ENCODE results near the gene ZNF423. TPM values are rescaled to one million over a fixed set of nuclear protein-coding genes. Genes with fewer than 3 reads are reported as not detected.

ZNF423 gene
- total RNA-seq, 1 donor from 2014 or later, result 19.8 TPM

DNA sequence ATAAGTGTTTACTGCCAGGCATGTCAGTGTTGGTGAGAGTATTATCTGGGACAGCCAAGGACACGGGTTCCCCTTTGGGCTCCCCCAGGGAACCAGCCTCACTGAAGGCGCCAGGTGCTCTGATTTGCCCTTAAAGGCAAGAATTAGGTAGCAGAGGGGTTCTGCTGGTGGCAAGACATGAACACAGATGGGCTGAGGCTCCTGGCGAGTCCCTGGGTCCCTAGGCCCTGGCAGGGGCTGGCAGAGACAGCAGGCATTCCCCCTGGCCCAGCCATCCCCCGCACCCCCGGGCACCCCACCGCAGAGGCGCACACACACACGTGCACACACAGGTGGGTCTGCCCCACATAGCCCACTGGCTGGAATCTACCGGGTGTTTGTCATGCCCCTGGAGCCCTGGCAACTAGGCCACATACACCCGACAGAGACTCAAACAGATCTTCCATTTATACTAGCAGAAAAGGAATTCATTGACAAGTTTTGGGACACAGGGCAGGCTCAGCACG, 329.0 kb downstream of the ZNF423 start:
- no peak overlapping the region for H3K27ac Mint-ChIP-seq
- peaks cover 37% of the 10 kb centered on the region for H3K4me1 Mint-ChIP-seq
- no peak overlapping the region for H3K4me3 Mint-ChIP-seq

DNA sequence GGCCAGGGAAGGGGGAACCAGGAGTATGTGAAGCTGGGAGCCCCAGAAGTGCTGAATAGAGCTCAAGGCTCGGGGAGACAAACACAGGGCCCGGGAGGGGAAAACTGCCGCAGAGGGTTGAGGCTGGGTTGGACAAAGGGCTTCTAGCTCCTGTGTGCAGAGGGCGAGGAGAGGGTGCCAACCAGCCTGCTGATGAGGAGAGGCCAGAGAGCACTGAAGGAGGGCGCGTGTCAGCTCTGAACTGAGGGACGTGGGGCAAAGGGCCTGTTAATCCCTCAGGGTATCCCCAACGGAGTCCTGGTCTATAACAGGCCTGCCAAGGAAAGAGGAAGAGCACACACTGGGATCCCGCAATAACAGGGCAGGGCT, 331.0 kb downstream of the ZNF423 start:
- no peak for DNase-seq (ENCODE audit: low spot score in 2 of 2, unreplicated experiment in 2 of 2)
- Mint-ChIP-seq H3K27me3 (ENCODE audit: low read depth) (peaks cover 36% of the 10 kb centered on the region), H3K4me1 (peaks cover 24% of the 10 kb centered on the region), H3K27ac (no peak overlapping the region), H3K9me3 (no peaks in the 10 kb centered on the region), H3K4me3 (no peak overlapping the region), H3K36me3 (peaks cover 2% of the 10 kb centered on the region)
- TF ChIP-seq, protein P1, sequence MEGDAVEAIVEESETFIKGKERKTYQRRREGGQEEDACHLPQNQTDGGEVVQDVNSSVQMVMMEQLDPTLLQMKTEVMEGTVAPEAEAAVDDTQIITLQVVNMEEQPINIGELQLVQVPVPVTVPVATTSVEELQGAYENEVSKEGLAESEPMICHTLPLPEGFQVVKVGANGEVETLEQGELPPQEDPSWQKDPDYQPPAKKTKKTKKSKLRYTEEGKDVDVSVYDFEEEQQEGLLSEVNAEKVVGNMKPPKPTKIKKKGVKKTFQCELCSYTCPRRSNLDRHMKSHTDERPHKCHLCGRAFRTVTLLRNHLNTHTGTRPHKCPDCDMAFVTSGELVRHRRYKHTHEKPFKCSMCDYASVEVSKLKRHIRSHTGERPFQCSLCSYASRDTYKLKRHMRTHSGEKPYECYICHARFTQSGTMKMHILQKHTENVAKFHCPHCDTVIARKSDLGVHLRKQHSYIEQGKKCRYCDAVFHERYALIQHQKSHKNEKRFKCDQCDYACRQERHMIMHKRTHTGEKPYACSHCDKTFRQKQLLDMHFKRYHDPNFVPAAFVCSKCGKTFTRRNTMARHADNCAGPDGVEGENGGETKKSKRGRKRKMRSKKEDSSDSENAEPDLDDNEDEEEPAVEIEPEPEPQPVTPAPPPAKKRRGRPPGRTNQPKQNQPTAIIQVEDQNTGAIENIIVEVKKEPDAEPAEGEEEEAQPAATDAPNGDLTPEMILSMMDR (IDR thresholded peaks at IDR 0.05; ENCODE audit: unreplicated experiment), result no peak

More for the DNA sequence above, 329.0 kb downstream of the ZNF423 start:
- Mint-ChIP-seq H3K36me3 (peaks cover 2% of the 10 kb centered on the region), H3K27me3 (ENCODE audit: low read depth) (peaks cover 54% of the 10 kb centered on the region), H3K9me3 (no peaks in the 10 kb centered on the region)
- TF ChIP-seq, protein P1 (IDR thresholded peaks at IDR 0.05; ENCODE audit: unreplicated experiment), result no peak
- DNase-seq (ENCODE audit: low spot score in 2 of 2, unreplicated experiment in 2 of 2), result no peak

DNA sequence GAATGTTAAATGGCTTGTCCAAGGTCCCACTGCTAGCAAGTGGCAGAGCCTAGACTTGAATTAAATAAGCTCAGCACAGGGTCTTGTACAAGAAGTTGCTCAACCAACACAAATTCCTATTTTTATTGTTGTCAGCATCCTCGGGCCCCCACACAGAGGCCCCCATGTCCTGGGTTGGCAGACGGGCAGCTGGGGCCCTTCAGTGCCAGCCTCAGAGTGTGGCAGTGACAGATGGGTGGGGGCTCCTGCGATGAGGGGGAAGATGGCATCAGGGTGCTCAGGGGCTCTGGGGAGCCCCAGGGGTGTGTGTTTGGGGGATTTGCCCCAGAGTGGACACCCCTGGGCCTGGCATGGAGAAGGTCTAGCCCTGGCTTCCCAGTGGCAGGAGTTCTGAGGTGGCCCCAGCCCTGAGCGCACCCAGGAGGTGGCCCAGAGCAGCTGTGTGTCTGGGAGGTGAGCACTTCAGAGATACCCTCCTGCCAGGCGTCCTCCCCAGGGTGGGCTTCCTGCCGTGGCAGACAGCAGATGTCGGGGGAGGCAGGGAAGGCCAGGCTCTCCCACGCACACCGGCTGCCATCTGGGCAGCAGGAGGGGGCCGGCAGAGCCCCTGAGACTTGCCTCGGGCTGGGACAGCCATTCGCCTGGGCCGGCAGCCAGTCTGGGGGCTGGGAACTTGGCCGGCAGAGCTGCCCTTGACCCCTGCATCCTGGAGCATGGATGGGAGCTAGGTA, 331.5 kb downstream of the ZNF423 start:
- H3K4me1 Mint-ChIP-seq, result peaks cover 23% of the 10 kb centered on the region
- peaks cover 31% of the 10 kb centered on the region for H3K27me3 Mint-ChIP-seq (ENCODE audit: low read depth)
- H3K27ac Mint-ChIP-seq, result no peak overlapping the region
- H3K9me3 Mint-ChIP-seq, result no peaks in the 10 kb centered on the region
- TF ChIP-seq, protein P1 (IDR thresholded peaks at IDR 0.05; ENCODE audit: unreplicated experiment), result no peak
- peaks cover 2% of the 10 kb centered on the region for H3K36me3 Mint-ChIP-seq
- no peak for DNase-seq (ENCODE audit: low spot score in 2 of 2, unreplicated experiment in 2 of 2)
- H3K4me3 Mint-ChIP-seq, result no peak overlapping the region

DNA sequence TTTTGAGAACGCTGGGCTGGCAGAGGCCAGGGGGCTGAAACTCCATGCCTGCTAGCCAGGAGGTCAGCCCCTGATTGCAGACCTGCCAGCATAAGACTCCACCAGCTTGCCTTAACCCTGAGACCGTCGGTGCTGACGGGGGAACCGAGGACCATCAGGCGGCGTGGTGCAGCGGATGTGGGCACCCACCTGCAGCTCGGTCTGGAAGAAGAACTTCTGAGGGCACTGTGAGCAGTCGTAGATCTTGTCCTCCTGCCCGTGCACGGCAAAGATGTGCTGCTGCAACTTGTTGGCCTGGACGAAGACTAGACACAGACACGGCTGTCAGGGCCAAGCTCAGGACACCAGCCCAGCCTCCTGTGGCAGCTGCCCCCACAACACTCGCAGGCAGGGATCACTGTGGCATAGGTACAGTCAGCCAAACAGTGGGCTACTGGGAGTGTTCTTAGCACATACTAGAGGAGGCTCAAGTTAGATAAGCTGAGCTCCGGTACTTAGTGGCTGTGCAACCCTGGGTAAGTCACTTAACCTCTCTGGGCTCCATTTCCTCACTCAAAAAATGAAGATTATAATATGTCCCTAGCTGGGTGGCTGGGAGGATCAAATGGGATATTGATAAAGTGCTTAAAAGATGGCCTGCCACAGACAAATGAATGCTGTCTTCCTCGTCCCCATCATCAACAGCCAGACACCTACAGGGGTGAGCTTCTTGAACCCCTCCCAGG, 332.3 kb downstream of the ZNF423 start:
- Mint-ChIP-seq H3K36me3 (peaks cover 2% of the 10 kb centered on the region), H3K4me3 (no peak overlapping the region), H3K27ac (no peak overlapping the region), H3K9me3 (no peaks in the 10 kb centered on the region), H3K4me1 (peaks cover 16% of the 10 kb centered on the region), H3K27me3 (ENCODE audit: low read depth) (peaks cover 25% of the 10 kb centered on the region)
- no peak for DNase-seq (ENCODE audit: low spot score in 2 of 2, unreplicated experiment in 2 of 2)
- TF ChIP-seq, protein P1 (IDR thresholded peaks at IDR 0.05; ENCODE audit: unreplicated experiment), result no peak

DNA sequence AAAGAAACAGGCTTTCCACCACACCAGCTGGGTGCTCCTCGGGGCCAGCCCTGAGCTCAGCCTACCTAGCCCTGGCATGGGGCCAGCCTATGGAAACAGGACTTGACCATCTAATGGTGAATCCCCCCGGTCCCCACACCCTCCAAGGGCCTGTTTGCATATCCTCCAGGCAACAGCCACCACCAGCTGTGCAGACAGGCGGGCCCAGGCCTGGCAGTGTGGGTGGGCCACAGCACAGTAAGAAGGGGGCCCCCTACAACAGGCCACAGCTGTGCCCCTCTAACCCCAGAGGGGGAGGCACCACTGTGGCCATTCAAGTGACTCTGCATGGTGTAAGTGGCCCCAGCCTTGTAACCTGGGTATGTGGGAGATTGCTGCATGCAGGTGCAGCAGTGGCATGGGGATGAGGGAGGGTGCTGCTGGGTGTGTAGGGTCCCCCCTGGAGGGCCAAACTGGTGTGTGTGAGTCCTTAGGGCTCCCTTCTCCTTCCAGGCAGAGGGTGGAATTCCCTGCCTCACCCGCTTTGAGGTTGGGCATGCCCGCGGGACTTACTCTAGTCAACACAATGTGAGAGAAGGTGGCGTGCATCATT, 334.1 kb downstream of the ZNF423 start:
- H3K4me3 Mint-ChIP-seq, result no peak overlapping the region
- H3K9me3 Mint-ChIP-seq, result no peaks in the 10 kb centered on the region
- H3K27ac Mint-ChIP-seq, result no peak overlapping the region
- DNase-seq (ENCODE audit: low spot score in 2 of 2, unreplicated experiment in 2 of 2), result no peak
- peaks cover 19% of the 10 kb centered on the region for H3K27me3 Mint-ChIP-seq (ENCODE audit: low read depth)
- H3K4me1 Mint-ChIP-seq, result no peaks in the 10 kb centered on the region
- TF ChIP-seq, protein P1 (IDR thresholded peaks at IDR 0.05; ENCODE audit: unreplicated experiment), result no peak
- peaks cover 2% of the 10 kb centered on the region for H3K36me3 Mint-ChIP-seq
